ENCODE results near the gene SMIM17.

- TF ChIP-seq EZH2 (IDR thresholded peaks at IDR 0.05; ENCODE audit: borderline replicate concordance, low read length) (no peak), CTCF (conservative IDR thresholded peaks at IDR 0.05 in 1 of 2, IDR thresholded peaks at IDR 0.05 in 1 of 2; ENCODE audit: extremely low read depth in 1 of 2, insufficient read depth in 1 of 2, low read depth in 1 of 2, low read length in 2 of 2) (no peak)
Observed at GRCh38 chr19:56596676-56597075, 46.3 kb upstream of the SMIM17 start.

All from mammary epithelial cell (primary cell).